Mesenchymal stem cell (in vitro differentiated cells and primary cell): Measurements from ENCODE around the gene ALDH3A1.
A peak's percentile ranks its signal among the peaks of the same experiment; 100 is the strongest.
"Not testable (repeated sequence)": the region's sequence is repeated elsewhere in the genome, so short reads cannot be mapped to it uniquely, and the experiment has no call there.

Source experiments
- DNase-seq: peaks from one replicate; pipeline ENCODE4 v3.0.0-alpha.2; 2013
- H2AFZ ChIP-seq: one replicate; pipeline ENCODE4 v1.6.1; 2013; ENCODE audit warnings: low read depth, mild to moderate bottlenecking, control low read depth, inconsistent platforms, low read length, moderate library complexity
- H2AK5ac ChIP-seq: 2 replicates; pipeline ENCODE4 v1.6.1; 2013; ENCODE audit warnings: low read length, moderate library complexity, mild to moderate bottlenecking, inconsistent platforms; ENCODE audit not compliant: severe bottlenecking
- H2BK120ac ChIP-seq: one replicate; pipeline ENCODE4 v1.6.1; 2013; ENCODE audit warnings: low read depth, mild to moderate bottlenecking, inconsistent platforms, low read length, moderate library complexity
- H2BK12ac ChIP-seq, 2 experiments: one replicate each; pipeline ENCODE4 v1.6.1; 2013; ENCODE audit warnings: inconsistent platforms in 2 of 2, low read length in 2 of 2, mild to moderate bottlenecking in 2 of 2, moderate library complexity in 2 of 2, control low read depth in 1 of 2
- H2BK15ac ChIP-seq: one replicate; pipeline ENCODE4 v1.6.1; 2013; ENCODE audit warnings: mild to moderate bottlenecking, low read depth, inconsistent platforms; ENCODE audit not compliant: poor library complexity, severe bottlenecking
- H2BK5ac ChIP-seq: 2 replicates; pipeline ENCODE4 v1.6.1; 2013; ENCODE audit warnings: low read depth, mild to moderate bottlenecking, low read length, control low read depth, inconsistent platforms; ENCODE audit not compliant: poor library complexity, severe bottlenecking
- H3K14ac ChIP-seq, 2 experiments: one replicate each; pipeline ENCODE4 v1.6.1; 2013; ENCODE audit warnings: inconsistent platforms in 2 of 2, low read length in 2 of 2, control low read depth in 1 of 2, mild to moderate bottlenecking in 1 of 2, moderate library complexity in 1 of 2
- H3K18ac ChIP-seq, 2 experiments: one replicate each; pipeline ENCODE4 v1.6.1; 2013; ENCODE audit warnings: inconsistent platforms in 2 of 2, low read length in 2 of 2, control low read depth in 1 of 2, low read depth in 1 of 2, mild to moderate bottlenecking in 1 of 2
- H3K23ac ChIP-seq, 2 experiments: one replicate each; pipeline ENCODE4 v1.6.1; 2013; ENCODE audit warnings: inconsistent platforms in 2 of 2, low read length in 2 of 2, mild to moderate bottlenecking in 2 of 2, moderate library complexity in 2 of 2, control low read depth in 1 of 2
- H3K27ac ChIP-seq: 2 replicates; pipeline ENCODE4 v1.5.1; 2013; ENCODE audit warnings: mild to moderate bottlenecking, moderate library complexity, low read length, control low read depth, inconsistent platforms; ENCODE audit not compliant: poor library complexity, severe bottlenecking
- H3K27me3 ChIP-seq, 2 experiments: 2 replicates each; pipeline versions ENCODE4 v1.6.1 to v1.7.0; 2013; ENCODE audit warnings: low read length in 2 of 2, mild to moderate bottlenecking in 2 of 2, moderate library complexity in 2 of 2, control low read depth in 1 of 2, inconsistent platforms in 1 of 2; ENCODE audit not compliant: control insufficient read depth in 1 of 2, insufficient read depth in 1 of 2
- H3K36me3 ChIP-seq, 2 experiments: 2 replicates each; pipeline versions ENCODE4 v1.6.1 to v1.7.0; 2013; ENCODE audit warnings: low read length in 2 of 2, control low read depth in 1 of 2, inconsistent platforms in 1 of 2, low read depth in 1 of 2, mild to moderate bottlenecking in 1 of 2; ENCODE audit not compliant: insufficient read depth in 2 of 2, control insufficient read depth in 1 of 2
- H3K4ac ChIP-seq, 2 experiments: one replicate each; pipeline ENCODE4 v1.6.1; 2013; ENCODE audit warnings: inconsistent platforms in 2 of 2, low read length in 2 of 2, mild to moderate bottlenecking in 2 of 2, moderate library complexity in 2 of 2, control low read depth in 1 of 2, low read depth in 1 of 2
- H3K4me1 ChIP-seq: 2 replicates; pipeline ENCODE4 v1.6.1; 2013; ENCODE audit warnings: low read depth, low read length, control low read depth; ENCODE audit not compliant: control insufficient read depth, insufficient read depth
- H3K4me2 ChIP-seq: 2 replicates; pipeline ENCODE4 v1.6.1; 2013; ENCODE audit warnings: low read length, mild to moderate bottlenecking, inconsistent platforms; ENCODE audit not compliant: poor library complexity, severe bottlenecking
- H3K4me3 ChIP-seq, 2 experiments: 2 replicates each; pipeline versions ENCODE4 v1.5.1 to v1.7.0; 2013; ENCODE audit warnings: low read length in 2 of 2, mild to moderate bottlenecking in 2 of 2, control low read depth in 1 of 2, low read depth in 1 of 2; ENCODE audit not compliant: insufficient read depth in 1 of 2
- H3K79me1 ChIP-seq: replicated peaks from 2 replicates; pipeline ENCODE4 v1.6.1; 2013; ENCODE audit warnings: mild to moderate bottlenecking, control low read depth, low read length, inconsistent platforms; ENCODE audit not compliant: poor library complexity, severe bottlenecking
- H3K9ac ChIP-seq: 2 replicates; pipeline ENCODE4 v1.7.0; 2013; ENCODE audit warnings: mild to moderate bottlenecking, low read length, moderate library complexity
- H3K9me3 ChIP-seq: 2 replicates; pipeline ENCODE4 v1.7.0; 2013; ENCODE audit warnings: mild to moderate bottlenecking, low read length; ENCODE audit not compliant: control insufficient read depth
- H4K8ac ChIP-seq: one replicate; pipeline ENCODE4 v1.6.1; 2013; ENCODE audit warnings: inconsistent platforms, mild to moderate bottlenecking, low read length, moderate library complexity
- H4K91ac ChIP-seq: one replicate; pipeline ENCODE4 v1.6.1; 2013; ENCODE audit warnings: mild to moderate bottlenecking, low read length, inconsistent platforms
- WGBS: methylation state at CpG from one replicate; pipeline ENCODE4 v1.1.7; 2013; ENCODE audit warnings: mixed read lengths; 5-methylcytosine and 5-hydroxymethylcytosine counted together

ALDH3A1 gene

DNA sequence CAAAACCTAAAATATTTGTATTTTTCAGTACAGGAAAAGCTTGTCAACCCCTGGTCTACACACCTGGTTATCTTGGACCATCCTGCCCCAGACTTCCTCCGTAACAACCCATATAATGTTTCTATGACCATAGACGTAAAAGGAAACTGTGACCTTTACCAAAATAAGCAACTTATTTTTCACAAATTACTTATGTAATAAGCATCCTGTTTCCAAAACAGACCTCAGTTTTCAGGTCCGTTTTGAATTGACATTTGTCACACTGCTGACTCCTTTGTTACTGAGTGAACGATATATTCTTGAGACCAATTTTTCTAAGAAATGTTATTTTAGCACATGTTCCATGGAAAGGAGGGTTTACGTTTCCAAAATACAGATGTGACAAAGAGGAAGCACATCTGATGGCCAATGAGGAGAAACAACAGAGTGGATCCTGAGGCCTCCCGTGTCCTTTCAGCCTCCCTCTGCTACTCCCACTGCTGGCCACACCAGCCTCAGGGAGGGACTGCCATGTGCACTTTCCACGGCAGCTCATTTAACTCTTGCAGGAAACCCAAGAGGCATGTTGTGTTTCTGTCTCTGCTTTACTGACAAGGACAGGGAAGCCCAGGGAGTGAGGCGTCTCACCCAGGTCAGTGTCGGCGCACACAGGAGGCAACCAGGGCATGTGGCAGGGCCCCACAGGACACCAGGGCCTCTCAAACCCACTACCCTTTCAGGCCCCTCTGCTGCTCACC is 20.1 kb upstream of the ALDH3A1 start:
- Histone ChIP-seq H3K4me2 (no peak overlapping the region), H3K36me3 (peaks cover 1 to 12% of the 10 kb centered on the region in 2 experiments), H2AFZ (no peak overlapping the region), H2BK120ac (no peak overlapping the region), H3K4me3 (no peak overlapping the region), H3K79me1 (no peaks in the 10 kb centered on the region), H2BK5ac (no peak overlapping the region), H3K23ac (no peak overlapping the region), H4K91ac (peak overlapping the region; percentile 4), H2AK5ac (peak overlapping the region; percentile 26), H3K4ac (no peak overlapping the region), H3K18ac (no peak overlapping the region), H2BK15ac (no peak overlapping the region), H3K9me3 (no peaks in the 10 kb centered on the region), H3K27me3 (peaks cover 0 to 4% of the 10 kb centered on the region in 2 experiments), H4K8ac (no peak overlapping the region), H2BK12ac (no peak overlapping the region), H3K27ac (no peak overlapping the region), H3K9ac (no peak overlapping the region), H3K14ac (peak overlapping the region in 1 of 2 experiments; percentile 68), H3K4me1 (peaks cover 11% of the 10 kb centered on the region)
- WGBS, result 79% methylated on average over 10 of the region's 10 CpGs
- DNase-seq, result no peak

DNA sequence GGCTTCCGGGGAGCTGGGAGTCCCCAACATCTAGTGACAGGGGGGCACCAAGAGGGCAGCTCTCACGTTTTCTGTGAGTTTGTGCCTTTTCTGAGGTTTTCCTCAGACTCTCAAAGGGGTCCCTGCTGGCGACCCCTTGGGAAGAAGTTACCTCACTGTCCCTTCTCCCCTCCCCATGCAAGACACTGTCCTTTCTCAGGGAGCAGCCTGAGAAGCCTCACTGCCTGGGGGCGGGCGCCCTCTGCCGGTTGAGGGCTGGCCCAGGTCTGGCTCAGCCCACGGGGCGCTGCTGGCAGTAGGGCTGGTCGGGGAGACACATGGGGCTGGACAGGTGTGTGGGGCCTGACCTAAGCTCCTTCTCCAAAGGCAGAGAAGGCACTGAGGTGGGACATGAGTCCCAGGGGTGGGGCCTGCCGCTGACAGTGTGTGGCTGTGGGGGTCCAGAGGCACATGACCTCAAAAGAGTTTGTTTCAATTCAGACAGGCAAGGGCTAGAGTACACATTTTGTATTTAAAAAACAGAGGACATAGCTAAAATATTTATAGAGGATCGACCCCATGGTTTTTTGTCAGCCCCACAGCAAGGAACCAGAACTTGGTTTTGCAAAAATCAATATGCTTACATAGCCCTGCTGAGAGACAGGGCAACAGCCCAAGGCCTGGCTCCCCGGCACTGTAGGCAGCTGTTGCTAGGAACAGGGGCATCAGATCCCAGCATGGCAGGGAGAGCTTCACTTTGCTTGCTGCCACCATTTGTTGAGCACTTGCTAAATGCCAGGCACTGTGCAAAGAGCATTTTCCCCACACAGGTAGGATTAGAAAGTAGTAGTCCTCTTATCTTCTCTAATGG is 18.5 kb upstream of the ALDH3A1 start:
- H3K79me1 ChIP-seq, result no peaks in the 10 kb centered on the region
- peak overlapping the region; percentile 22 for H3K9ac ChIP-seq
- no peak overlapping the region for H3K23ac ChIP-seq
- H2AFZ ChIP-seq, result no peak overlapping the region
- H3K4me1 ChIP-seq, result peaks cover 10% of the 10 kb centered on the region
- H3K36me3 ChIP-seq, result peaks cover 0 to 8% of the 10 kb centered on the region in 2 experiments
- peak overlapping the region in 1 of 2 experiments; percentile 69 for H2BK12ac ChIP-seq
- no peak overlapping the region for H3K4ac ChIP-seq
- no peak overlapping the region for H3K27ac ChIP-seq
- H3K9me3 ChIP-seq, result no peaks in the 10 kb centered on the region
- H2AK5ac ChIP-seq, result no peak overlapping the region
- peak; percentile 60 for DNase-seq
- H3K4me2 ChIP-seq, result no peak overlapping the region
- no peak overlapping the region for H3K14ac ChIP-seq
- no peak overlapping the region for H3K4me3 ChIP-seq
- H4K8ac ChIP-seq, result no peak overlapping the region
- WGBS, result 16% methylated on average over 12 of the region's 12 CpGs
- no peak overlapping the region for H3K18ac ChIP-seq
- H2BK5ac ChIP-seq, result no peak overlapping the region
- H3K27me3 ChIP-seq, result peaks cover 5 to 12% of the 10 kb centered on the region in 2 experiments
- H2BK15ac ChIP-seq, result no peak overlapping the region
- H2BK120ac ChIP-seq, result no peak overlapping the region
- no peak overlapping the region for H4K91ac ChIP-seq

DNA sequence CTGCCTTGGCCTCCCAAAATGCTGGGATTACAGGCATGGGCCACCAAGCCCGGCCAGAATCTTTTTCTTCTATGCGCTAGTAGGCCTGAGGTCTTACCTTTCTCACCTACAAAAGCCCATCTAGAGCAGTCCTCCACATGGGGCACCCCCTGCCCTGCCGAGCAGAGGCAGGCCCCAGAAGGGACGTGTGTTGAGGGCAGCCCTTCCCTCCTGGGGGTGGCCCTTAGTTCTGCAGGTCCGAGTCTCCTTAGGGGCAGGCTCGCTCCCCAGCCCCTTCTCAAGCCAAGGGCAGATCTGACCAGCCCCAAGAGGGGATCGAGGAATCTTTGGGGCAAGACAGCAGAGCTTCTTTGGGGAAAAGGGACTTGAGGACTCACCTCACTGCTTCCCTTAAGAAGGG is 17.9 kb upstream of the ALDH3A1 start:
- DNase-seq, result no peak
- Histone ChIP-seq H2AK5ac (no peak overlapping the region), H2BK15ac (no peak overlapping the region), H3K27me3 (peaks cover 7 to 15% of the 10 kb centered on the region in 2 experiments), H3K27ac (no peak overlapping the region), H4K8ac (no peak overlapping the region), H3K23ac (no peak overlapping the region), H3K18ac (no peak overlapping the region), H2BK12ac (no peak overlapping the region), H3K4me1 (peaks cover 8% of the 10 kb centered on the region), H3K4ac (no peak overlapping the region), H3K9ac (no peak overlapping the region), H3K4me3 (no peak overlapping the region), H3K14ac (no peak overlapping the region), H3K9me3 (no peaks in the 10 kb centered on the region), H3K4me2 (no peak overlapping the region), H2BK120ac (no peak overlapping the region), H3K36me3 (peaks cover 0 to 8% of the 10 kb centered on the region in 2 experiments), H2AFZ (no peak overlapping the region), H3K79me1 (no peaks in the 10 kb centered on the region), H2BK5ac (no peak overlapping the region), H4K91ac (no peak overlapping the region)
- WGBS, result 68% methylated on average over 7 of the region's 7 CpGs

DNA sequence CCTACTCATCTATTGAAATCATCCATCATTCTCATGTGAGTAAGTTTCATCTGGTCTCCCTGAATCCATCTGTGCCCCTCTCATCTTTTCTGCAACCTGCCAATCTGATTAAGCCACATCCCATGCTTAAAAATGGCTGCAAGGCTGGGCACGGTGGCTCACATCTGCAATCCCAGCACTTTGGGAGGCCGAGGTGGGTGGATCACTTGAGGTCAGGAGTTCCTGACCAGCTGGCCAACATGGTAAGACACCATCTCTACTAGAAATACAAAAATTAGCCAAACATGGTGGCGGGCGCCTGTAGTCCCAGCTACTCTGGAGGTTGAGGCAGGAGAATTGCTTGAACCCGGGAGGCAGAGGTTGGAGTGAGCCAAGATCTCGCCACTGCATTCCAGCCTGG is 15.9 kb upstream of the ALDH3A1 start:
- not testable (repeated sequence) for H3K14ac ChIP-seq, H2AK5ac ChIP-seq, H3K4me1 ChIP-seq, DNase-seq, H2BK5ac ChIP-seq, H4K8ac ChIP-seq, H3K9me3 ChIP-seq, H3K23ac ChIP-seq, H3K79me1 ChIP-seq, H2BK12ac ChIP-seq, H3K27ac ChIP-seq, H3K9ac ChIP-seq, H4K91ac ChIP-seq, H3K4ac ChIP-seq, H2BK15ac ChIP-seq, H3K18ac ChIP-seq, H3K36me3 ChIP-seq, H2BK120ac ChIP-seq, H2AFZ ChIP-seq, H3K4me3 ChIP-seq, H3K4me2 ChIP-seq
- 91% methylated on average over 6 of the region's 6 CpGs for WGBS
- H3K27me3 ChIP-seq, result peaks cover 9 to 23% of the 10 kb centered on the region in 2 experiments
